HG03066 (cell line): ENCODE measurements around the gene ALG10B.
A peak's percentile ranks its signal among the peaks of the same experiment; 100 is the strongest.
"Not testable (repeated sequence)": the region's sequence is repeated elsewhere in the genome, so short reads cannot be mapped to it uniquely, and the experiment has no call there.

ENCODE experiments used
- ATAC-seq: cut with Tn5 transposase; IDR thresholded peaks from one replicate; pipeline ENCODE4 v1.9.1; 2021; ENCODE audit warnings: low read depth; ENCODE audit not compliant: unreplicated experiment

Gene ALG10B

GRCh38 chr12:38316391-38317129 is at the start of gene ALG10B:
Gene ALG10B, plus strand, starts transcription at chr12:38316774. Its CDS starts 120 bp downstream, at chr12:38316894.
- ATAC-seq = peak; percentile 100

GRCh38 chr12:38268612-38269011 is 48.0 kb upstream of the ALG10B start:
- no peak for ATAC-seq

- no peak for ATAC-seq
Measured at GRCh38 chr12:38269897-38270296, 46.7 kb upstream of the ALG10B start.

GRCh38 chr12:38279756-38280155 is 36.8 kb upstream of the ALG10B start:
- ATAC-seq = no peak

GRCh38 chr12:38282886-38283285 is 33.7 kb upstream of the ALG10B start:
- ATAC-seq = no peak

- no peak for ATAC-seq
Measured at GRCh38 chr12:38289396-38289795, 27.2 kb upstream of the ALG10B start.

GRCh38 chr12:38291160-38291559 is 25.4 kb upstream of the ALG10B start:
- ATAC-seq = no peak

- not testable (repeated sequence) for ATAC-seq
Measured at GRCh38 chr12:38302972-38303371, 13.6 kb upstream of the ALG10B start.

GRCh38 chr12:38321966-38322365 is 5.4 kb downstream of the ALG10B start:
- not testable (repeated sequence) for ATAC-seq

- no peak for ATAC-seq
Measured at GRCh38 chr12:38324912-38325311, 8.3 kb downstream of the ALG10B start.

GRCh38 chr12:38327356-38327755 is 10.8 kb downstream of the ALG10B start:
- ATAC-seq = no peak

GRCh38 chr12:38328306-38328895 is 11.8 kb downstream of the ALG10B start:
- no peak for ATAC-seq

- not testable (repeated sequence) for ATAC-seq
Measured at GRCh38 chr12:38330414-38330813, 13.8 kb downstream of the ALG10B start.

GRCh38 chr12:38332814-38333213 is 16.2 kb downstream of the ALG10B start:
- ATAC-seq = no peak

- ATAC-seq = no peak
Measured at GRCh38 chr12:38342444-38342843, 25.9 kb downstream of the ALG10B start.

- not testable (repeated sequence) for ATAC-seq
Measured at GRCh38 chr12:38343256-38343655, 26.7 kb downstream of the ALG10B start.

- ATAC-seq = not testable (repeated sequence)
Measured at GRCh38 chr12:38343916-38344315, 27.3 kb downstream of the ALG10B start.

- peak; percentile 98 for ATAC-seq
Measured at GRCh38 chr12:38350342-38351174, 34.0 kb downstream of the ALG10B start.

- ATAC-seq = peak; percentile 3
Measured at GRCh38 chr12:38351175-38351508, 34.6 kb downstream of the ALG10B start.

GRCh38 chr12:38367506-38367905 is 50.9 kb downstream of the ALG10B start:
- ATAC-seq = no peak

GRCh38 chr12:38370311-38370710 is 53.7 kb downstream of the ALG10B start:
- ATAC-seq = no peak
